H9 (cell line): Measurements from ENCODE around the gene SVEP1. TPM values are rescaled to one million over a fixed set of nuclear protein-coding genes. Genes with fewer than 3 reads are reported as not detected.

Experiments
- DNase-seq: peaks from one replicate; pipeline ENCODE4 v3.0.0-alpha.2; 2017
- H2AFZ ChIP-seq: one replicate; pipeline ENCODE4 v1.6.1; 2013; ENCODE audit warnings: mild to moderate bottlenecking, low read length, control low read depth, moderate library complexity
- H2AK5ac ChIP-seq: 2 replicates; pipeline ENCODE4 v1.6.1; 2013; ENCODE audit warnings: low read length, control low read depth, mixed read lengths; ENCODE audit not compliant: insufficient read length
- H2BK120ac ChIP-seq: one replicate; pipeline ENCODE4 v1.6.1; 2013; ENCODE audit warnings: low read depth, mild to moderate bottlenecking, low read length, control low read depth, inconsistent platforms; ENCODE audit not compliant: poor library complexity, severe bottlenecking
- H2BK12ac ChIP-seq: 2 replicates; pipeline ENCODE4 v1.6.1; 2013; ENCODE audit warnings: low read length, control low read depth, mixed read lengths, low read depth; ENCODE audit not compliant: insufficient read length
- H2BK15ac ChIP-seq: 2 replicates; pipeline ENCODE4 v1.6.1; 2013; ENCODE audit warnings: low read depth, low read length, control low read depth
- H2BK20ac ChIP-seq: one replicate; pipeline ENCODE4 v1.6.1; 2013; ENCODE audit warnings: low read depth, mild to moderate bottlenecking, low read length, control low read depth, inconsistent platforms; ENCODE audit not compliant: poor library complexity, severe bottlenecking
- H2BK5ac ChIP-seq: 2 replicates; pipeline ENCODE4 v1.6.1; 2013; ENCODE audit warnings: low read length, control low read depth, mixed read lengths; ENCODE audit not compliant: insufficient read length
- H3K14ac ChIP-seq: 2 replicates; pipeline ENCODE4 v1.6.1; 2013; ENCODE audit warnings: low read length, control low read depth; ENCODE audit not compliant: insufficient read depth
- H3K18ac ChIP-seq: 2 replicates; pipeline ENCODE4 v1.6.1; 2013; ENCODE audit warnings: low read depth, mild to moderate bottlenecking, mixed read lengths, low read length, control low read depth; ENCODE audit not compliant: insufficient read length
- H3K23ac ChIP-seq: 2 replicates; pipeline ENCODE4 v1.6.1; 2013; ENCODE audit warnings: low read length, control low read depth, mixed read lengths, low read depth; ENCODE audit not compliant: insufficient read length
- H3K23me2 ChIP-seq: 2 replicates; pipeline ENCODE4 v1.6.1; 2013; ENCODE audit warnings: low read depth, mild to moderate bottlenecking, mixed read lengths, low read length, control low read depth; ENCODE audit not compliant: insufficient read length, poor library complexity, severe bottlenecking
- H3K27ac ChIP-seq: 2 replicates; pipeline ENCODE4 v1.5.1; 2013; ENCODE audit warnings: low read length, control low read depth, mixed read lengths, low read depth; ENCODE audit not compliant: insufficient read length
- H3K27me3 ChIP-seq: 2 replicates; pipeline ENCODE4 v1.6.1; 2013; ENCODE audit warnings: low read length, control low read depth, inconsistent platforms; ENCODE audit not compliant: insufficient read depth
- H3K4ac ChIP-seq: 2 replicates; pipeline ENCODE4 v1.6.1; 2013; ENCODE audit warnings: low read depth, mild to moderate bottlenecking, control low read depth, inconsistent platforms, low read length, moderate library complexity
- H3K4me1 ChIP-seq: 2 replicates; pipeline ENCODE4 v1.6.1; 2013; ENCODE audit warnings: low read length, control low read depth, inconsistent platforms; ENCODE audit not compliant: insufficient read depth
- H3K4me2 ChIP-seq: 2 replicates; pipeline ENCODE4 v1.6.1; 2013; ENCODE audit warnings: low read length, control low read depth, mixed read lengths; ENCODE audit not compliant: insufficient read length, insufficient read depth
- H3K56ac ChIP-seq: 2 replicates; pipeline ENCODE4 v1.6.1; 2013; ENCODE audit warnings: low read depth, mild to moderate bottlenecking, mixed read lengths, low read length, control low read depth; ENCODE audit not compliant: insufficient read length
- H3K79me1 ChIP-seq: 2 replicates; pipeline ENCODE4 v1.6.1; 2013; ENCODE audit warnings: low read depth, mild to moderate bottlenecking, moderate library complexity, low read length, control low read depth, inconsistent platforms; ENCODE audit not compliant: insufficient read depth, poor library complexity, severe bottlenecking
- H3K79me2 ChIP-seq: 2 replicates; pipeline ENCODE4 v1.6.1; 2013; ENCODE audit warnings: low read length, control low read depth, inconsistent platforms; ENCODE audit not compliant: insufficient read depth
- H3K9ac ChIP-seq: 2 replicates; pipeline ENCODE4 v1.6.1; 2013; ENCODE audit warnings: low read length, control low read depth, mixed read lengths; ENCODE audit not compliant: insufficient read length; ENCODE audit errors: extremely low read depth
- H3K9me3 ChIP-seq: one replicate; pipeline ENCODE4 v1.6.1; 2013; ENCODE audit warnings: low read depth, low read length, inconsistent platforms; ENCODE audit not compliant: control insufficient read depth
- H3T11ph ChIP-seq: one replicate; pipeline ENCODE4 v1.6.1; 2013; ENCODE audit warnings: mild to moderate bottlenecking, low read length, control low read depth, inconsistent platforms
- H4K20me1 ChIP-seq: one replicate; pipeline ENCODE4 v1.6.1; 2013; ENCODE audit not compliant: control insufficient read depth, insufficient read length, insufficient read depth
- H4K5ac ChIP-seq: 2 replicates; pipeline ENCODE4 v1.6.1; 2013; ENCODE audit warnings: low read depth, mild to moderate bottlenecking, mixed read lengths, low read length, control low read depth; ENCODE audit not compliant: insufficient read length
- H4K8ac ChIP-seq: replicated peaks from 2 replicates; pipeline ENCODE4 v1.6.1; 2013; ENCODE audit warnings: low read length, control low read depth, mixed read lengths, low read depth; ENCODE audit not compliant: insufficient read length
- H4K91ac ChIP-seq: 2 replicates; pipeline ENCODE4 v1.6.1; 2013; ENCODE audit warnings: low read depth, mild to moderate bottlenecking, moderate library complexity, mixed read lengths, low read length, control low read depth; ENCODE audit not compliant: insufficient read length
- H3K27ac Mint-ChIP-seq, 3 experiments: 2 replicates in 2 of 3; 3 replicates in 1 of 3; pipeline ENCODE4 v1.8.0; 2020 to 2021; ENCODE audit warnings: mixed read lengths in 3 of 3, mild to moderate bottlenecking in 1 of 3, moderate library complexity in 1 of 3
- H3K27me3 Mint-ChIP-seq: 2 replicates; pipeline ENCODE4 v1.8.0; 2021; ENCODE audit warnings: low read depth, mild to moderate bottlenecking, moderate library complexity, mixed read lengths
- H3K36me3 Mint-ChIP-seq, 3 experiments: 2 replicates in 2 of 3; 3 replicates in 1 of 3; pipeline ENCODE4 v1.8.0; 2020 to 2021; ENCODE audit warnings: low read depth in 3 of 3, mixed read lengths in 3 of 3; ENCODE audit not compliant: insufficient read depth in 1 of 3
- H3K4me1 Mint-ChIP-seq, 2 experiments: 2 replicates each; pipeline ENCODE4 v1.8.0; 2020; ENCODE audit warnings: mixed read lengths in 2 of 2
- H3K4me3 Mint-ChIP-seq, 2 experiments: 2 replicates in 1 of 2; 3 replicates in 1 of 2; pipeline ENCODE4 v1.8.0; 2020 to 2021; ENCODE audit warnings: mild to moderate bottlenecking in 2 of 2, mixed read lengths in 2 of 2, moderate library complexity in 1 of 2
- H3K9me3 Mint-ChIP-seq, 2 experiments: 2 replicates in 1 of 2; 3 replicates in 1 of 2; pipeline ENCODE4 v1.8.0; 2020; ENCODE audit warnings: mild to moderate bottlenecking in 2 of 2, mixed read lengths in 2 of 2, moderate library complexity in 1 of 2
- WGBS: extraction: QIAGEN DNeasy Blood & Tissue Kit; methylation state at CpG from one replicate; pipeline ENCODE4 v1.1.7; 2013; ENCODE audit warnings: missing lambda C conversion rate, low lambda C conversion rate, mixed read lengths; ENCODE audit not compliant: insufficient read length; ENCODE audit errors: extremely low coverage; 5-methylcytosine and 5-hydroxymethylcytosine counted together
- total RNA-seq: library from RNA; stranded (reverse); gene quantifications from 2 replicates; pipeline ENCODE4 v1.2.1, GENCODE V29; 2021
- TF ChIP-seq, protein P1 (sequence below): fragments of 200-600 bp; sonication (generic); conservative IDR thresholded peaks from 3 replicates; pipeline ENCODE4 v1.8.0; 2021; ENCODE audit warnings: antibody characterized with exemption, mild to moderate bottlenecking

The SVEP1 gene
- total RNA-seq, 1 experiment from 2014 or later = 0.17 TPM

- no CpG with 5 or more reads among the region's 1 CpG for WGBS
- Histone ChIP-seq H3K79me1 (no peaks in the 10 kb centered on the region), H3T11ph (no peak within 1 kb of the TSS), H3K23ac (no peak within 1 kb of the TSS), H4K5ac (no peak within 1 kb of the TSS), H4K8ac (no peak within 1 kb of the TSS), H2BK5ac (no peak within 1 kb of the TSS), H2AFZ (no peak within 1 kb of the TSS), H3K14ac (no peak within 1 kb of the TSS), H3K27ac (no peak within 1 kb of the TSS), H3K56ac (no peak within 1 kb of the TSS), H3K18ac (no peak within 1 kb of the TSS), H4K20me1 (no peaks in the 10 kb centered on the region), H2AK5ac (no peak within 1 kb of the TSS), H2BK15ac (no peak within 1 kb of the TSS), H3K23me2 (no peaks in the 10 kb centered on the region), H2BK20ac (no peak within 1 kb of the TSS), H3K27me3 (no peaks in the 10 kb centered on the region), H3K4me2 (no peak within 1 kb of the TSS), H3K9me3 (no peaks in the 10 kb centered on the region), H2BK12ac (no peak within 1 kb of the TSS), H3K9ac (no peak within 1 kb of the TSS), H3K79me2 (no peaks in the 10 kb centered on the region), H3K4ac (no peak within 1 kb of the TSS), H2BK120ac (no peak within 1 kb of the TSS), H3K4me1 (no peaks in the 10 kb centered on the region), H4K91ac (no peak within 1 kb of the TSS)
- H3K9me3 Mint-ChIP-seq = no peaks in the 10 kb centered on the region
- DNase-seq = no peak
- no peaks in the 10 kb centered on the region for H3K27me3 Mint-ChIP-seq
- H3K36me3 Mint-ChIP-seq = no peaks in the 10 kb centered on the region
- no peaks in the 10 kb centered on the region for H3K4me1 Mint-ChIP-seq
- H3K27ac Mint-ChIP-seq = 0 out of 7 replicates have a peak within 1 kb of the TSS, but pooled peaks of 1 of the 3 experiments have one; percentile 35
- TF ChIP-seq, protein P1, sequence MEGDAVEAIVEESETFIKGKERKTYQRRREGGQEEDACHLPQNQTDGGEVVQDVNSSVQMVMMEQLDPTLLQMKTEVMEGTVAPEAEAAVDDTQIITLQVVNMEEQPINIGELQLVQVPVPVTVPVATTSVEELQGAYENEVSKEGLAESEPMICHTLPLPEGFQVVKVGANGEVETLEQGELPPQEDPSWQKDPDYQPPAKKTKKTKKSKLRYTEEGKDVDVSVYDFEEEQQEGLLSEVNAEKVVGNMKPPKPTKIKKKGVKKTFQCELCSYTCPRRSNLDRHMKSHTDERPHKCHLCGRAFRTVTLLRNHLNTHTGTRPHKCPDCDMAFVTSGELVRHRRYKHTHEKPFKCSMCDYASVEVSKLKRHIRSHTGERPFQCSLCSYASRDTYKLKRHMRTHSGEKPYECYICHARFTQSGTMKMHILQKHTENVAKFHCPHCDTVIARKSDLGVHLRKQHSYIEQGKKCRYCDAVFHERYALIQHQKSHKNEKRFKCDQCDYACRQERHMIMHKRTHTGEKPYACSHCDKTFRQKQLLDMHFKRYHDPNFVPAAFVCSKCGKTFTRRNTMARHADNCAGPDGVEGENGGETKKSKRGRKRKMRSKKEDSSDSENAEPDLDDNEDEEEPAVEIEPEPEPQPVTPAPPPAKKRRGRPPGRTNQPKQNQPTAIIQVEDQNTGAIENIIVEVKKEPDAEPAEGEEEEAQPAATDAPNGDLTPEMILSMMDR = no peak
- no peak within 1 kb of the TSS for H3K4me3 Mint-ChIP-seq
These were observed 241.8 kb downstream of the SVEP1 start, which contains the start of gene TXNDC8 for GRCh38 chr9:110337727-110338126. Gene TXNDC8, minus strand, starts transcription at chr9:110337863.
